ENCODE data around the gene PRDX2.

DNA sequence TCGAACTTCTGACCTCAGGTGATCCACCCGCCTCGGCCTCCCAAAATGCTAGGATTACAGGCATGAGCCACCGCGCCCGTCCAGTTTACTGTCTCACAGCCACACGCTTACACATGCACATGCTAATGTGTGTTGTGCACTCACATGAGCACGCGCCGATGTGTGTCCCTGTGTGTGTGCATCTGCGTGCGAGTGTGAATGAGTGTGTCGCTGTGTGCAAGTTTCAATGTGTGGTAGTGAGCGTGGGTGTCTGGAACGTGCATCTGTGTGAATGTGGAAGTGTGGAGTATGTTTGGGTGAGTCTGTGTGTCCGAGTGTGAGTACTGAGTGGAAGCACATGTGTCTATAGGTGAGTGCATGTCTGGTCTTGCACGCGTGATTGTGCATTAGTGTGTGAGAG, 40.9 kb upstream of the PRDX2 start:
- TF ChIP-seq, protein P1, sequence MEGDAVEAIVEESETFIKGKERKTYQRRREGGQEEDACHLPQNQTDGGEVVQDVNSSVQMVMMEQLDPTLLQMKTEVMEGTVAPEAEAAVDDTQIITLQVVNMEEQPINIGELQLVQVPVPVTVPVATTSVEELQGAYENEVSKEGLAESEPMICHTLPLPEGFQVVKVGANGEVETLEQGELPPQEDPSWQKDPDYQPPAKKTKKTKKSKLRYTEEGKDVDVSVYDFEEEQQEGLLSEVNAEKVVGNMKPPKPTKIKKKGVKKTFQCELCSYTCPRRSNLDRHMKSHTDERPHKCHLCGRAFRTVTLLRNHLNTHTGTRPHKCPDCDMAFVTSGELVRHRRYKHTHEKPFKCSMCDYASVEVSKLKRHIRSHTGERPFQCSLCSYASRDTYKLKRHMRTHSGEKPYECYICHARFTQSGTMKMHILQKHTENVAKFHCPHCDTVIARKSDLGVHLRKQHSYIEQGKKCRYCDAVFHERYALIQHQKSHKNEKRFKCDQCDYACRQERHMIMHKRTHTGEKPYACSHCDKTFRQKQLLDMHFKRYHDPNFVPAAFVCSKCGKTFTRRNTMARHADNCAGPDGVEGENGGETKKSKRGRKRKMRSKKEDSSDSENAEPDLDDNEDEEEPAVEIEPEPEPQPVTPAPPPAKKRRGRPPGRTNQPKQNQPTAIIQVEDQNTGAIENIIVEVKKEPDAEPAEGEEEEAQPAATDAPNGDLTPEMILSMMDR (conservative IDR thresholded peaks at IDR 0.05; ENCODE audit: low read depth, low read length), result no peak
- TF ChIP-seq SMC3 (IDR thresholded peaks at IDR 0.05; ENCODE audit: low read depth, low read length) (no peak), POLR2A (IDR thresholded peaks at IDR 0.05; ENCODE audit: low read depth, low read length) (no peak)
